Retinal pigment epithelial cell (primary cell): ENCODE results near the gene PTPA.

Source experiments
- DNase-seq: peaks from one replicate; pipeline ENCODE4 v3.0.0-alpha.2; 2010; ENCODE audit warnings: low read depth
- H3K4me3 ChIP-seq: 2 replicates; pipeline ENCODE4 v1.5.1; 2011; ENCODE audit warnings: mild to moderate bottlenecking, low read length, control low read depth, moderate library complexity
- TF ChIP-seq, protein P1 (sequence below): conservative IDR thresholded peaks from 2 replicates; pipeline ENCODE4 v1.5.1; 2011; ENCODE audit warnings: low read depth, low read length, control low read depth, inconsistent platforms

The PTPA gene

DNA sequence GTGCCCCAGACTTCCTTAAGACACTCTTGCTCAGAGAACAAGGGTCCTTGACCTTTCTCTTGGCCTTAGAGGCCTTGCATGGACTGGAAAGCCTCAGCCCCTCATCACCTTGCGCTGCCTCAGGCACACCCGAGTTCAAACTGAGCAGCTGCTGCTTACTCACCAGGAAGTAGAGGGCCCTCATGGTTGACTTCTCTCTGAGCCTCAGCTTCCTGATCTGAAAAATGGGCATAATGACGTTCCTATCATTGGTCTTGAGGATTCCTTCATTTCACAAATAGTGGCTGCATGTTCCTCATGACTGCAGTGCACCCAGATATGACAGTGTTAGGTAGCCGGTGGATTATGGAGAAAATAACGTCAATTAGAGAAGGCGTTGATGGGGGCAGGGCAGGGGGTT lies 38.2 kb downstream of the PTPA start:
- H3K4me3 ChIP-seq: no peak overlapping the region
- TF ChIP-seq, protein P1, sequence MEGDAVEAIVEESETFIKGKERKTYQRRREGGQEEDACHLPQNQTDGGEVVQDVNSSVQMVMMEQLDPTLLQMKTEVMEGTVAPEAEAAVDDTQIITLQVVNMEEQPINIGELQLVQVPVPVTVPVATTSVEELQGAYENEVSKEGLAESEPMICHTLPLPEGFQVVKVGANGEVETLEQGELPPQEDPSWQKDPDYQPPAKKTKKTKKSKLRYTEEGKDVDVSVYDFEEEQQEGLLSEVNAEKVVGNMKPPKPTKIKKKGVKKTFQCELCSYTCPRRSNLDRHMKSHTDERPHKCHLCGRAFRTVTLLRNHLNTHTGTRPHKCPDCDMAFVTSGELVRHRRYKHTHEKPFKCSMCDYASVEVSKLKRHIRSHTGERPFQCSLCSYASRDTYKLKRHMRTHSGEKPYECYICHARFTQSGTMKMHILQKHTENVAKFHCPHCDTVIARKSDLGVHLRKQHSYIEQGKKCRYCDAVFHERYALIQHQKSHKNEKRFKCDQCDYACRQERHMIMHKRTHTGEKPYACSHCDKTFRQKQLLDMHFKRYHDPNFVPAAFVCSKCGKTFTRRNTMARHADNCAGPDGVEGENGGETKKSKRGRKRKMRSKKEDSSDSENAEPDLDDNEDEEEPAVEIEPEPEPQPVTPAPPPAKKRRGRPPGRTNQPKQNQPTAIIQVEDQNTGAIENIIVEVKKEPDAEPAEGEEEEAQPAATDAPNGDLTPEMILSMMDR: no peak
- DNase-seq: no peak

DNA sequence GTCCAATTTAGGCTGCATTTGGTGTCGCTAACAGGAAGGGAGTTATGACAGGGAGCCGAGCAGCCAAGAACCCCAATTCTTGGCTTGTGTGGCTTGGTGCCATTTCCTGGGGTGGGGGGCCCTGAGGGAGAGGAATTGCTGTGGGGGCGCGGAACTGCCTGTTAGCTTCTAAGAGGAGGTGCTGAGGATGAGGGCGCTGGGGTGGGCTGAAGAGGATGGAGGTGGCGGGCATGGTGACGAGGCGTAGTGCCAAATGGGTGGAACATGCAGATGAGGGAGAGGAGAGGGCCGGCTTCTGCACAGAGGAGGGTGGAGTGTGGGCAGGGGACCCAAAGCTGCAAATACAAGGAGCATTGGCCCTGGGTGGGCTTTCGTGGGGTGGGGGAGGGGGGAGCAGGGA lies 38.9 kb downstream of the PTPA start:
- TF ChIP-seq, protein P1: no peak
- no peak for DNase-seq

DNA sequence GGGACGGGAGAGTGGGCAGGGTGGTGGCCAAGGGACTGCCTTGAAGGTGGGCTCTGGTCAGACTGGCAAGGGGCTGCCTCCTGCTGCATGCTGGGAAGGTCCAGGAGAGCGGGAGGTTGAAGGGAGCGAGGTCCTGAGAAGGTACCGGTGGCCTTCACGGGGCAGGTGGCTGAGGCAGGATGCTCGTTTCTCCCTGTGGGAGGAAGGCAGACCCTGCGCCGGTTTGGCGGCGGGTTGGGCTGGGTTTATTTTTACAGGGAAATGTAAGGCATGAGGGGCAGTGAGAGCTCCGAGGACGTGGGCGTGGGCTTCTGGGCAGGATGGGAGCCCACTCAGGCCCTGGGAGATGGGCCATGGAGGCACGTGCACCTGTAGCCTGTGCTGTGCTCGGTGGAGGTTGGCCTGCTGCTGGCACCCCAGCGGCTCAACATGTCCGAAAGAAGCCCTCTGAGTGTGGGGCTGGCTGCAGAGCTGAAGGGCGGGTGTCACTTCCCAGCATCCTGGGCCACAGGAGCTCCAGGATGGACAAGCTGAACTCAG lies 39.5 kb downstream of the PTPA start:
- DNase-seq: no peak
- H3K4me3 ChIP-seq: no peak overlapping the region
- TF ChIP-seq, protein P1: no peak

More for the DNA sequence above, 38.9 kb downstream of the PTPA start:
- H3K4me3 ChIP-seq: no peak overlapping the region

DNA sequence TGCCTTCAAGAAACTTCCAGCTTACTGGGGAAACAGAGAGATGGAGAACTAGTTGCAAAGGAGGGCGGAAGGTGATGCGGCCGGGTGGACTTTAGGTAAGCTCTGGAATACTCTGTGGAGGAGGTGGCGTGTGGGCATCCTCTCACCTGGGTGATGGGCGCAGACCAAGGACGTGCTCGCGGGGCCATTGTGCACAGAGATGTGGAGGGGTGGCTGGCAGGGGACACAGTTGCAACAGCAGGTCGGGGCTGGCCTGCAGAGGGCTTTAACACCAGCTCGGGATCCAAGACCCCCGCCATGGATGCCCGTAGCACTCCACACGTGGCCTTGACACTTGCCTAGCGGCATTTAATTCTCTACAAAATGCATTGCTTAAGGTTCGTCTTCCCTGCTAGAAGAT lies 40.3 kb downstream of the PTPA start:
- DNase-seq: no peak
- H3K4me3 ChIP-seq: no peak overlapping the region
- TF ChIP-seq, protein P1: no peak

DNA sequence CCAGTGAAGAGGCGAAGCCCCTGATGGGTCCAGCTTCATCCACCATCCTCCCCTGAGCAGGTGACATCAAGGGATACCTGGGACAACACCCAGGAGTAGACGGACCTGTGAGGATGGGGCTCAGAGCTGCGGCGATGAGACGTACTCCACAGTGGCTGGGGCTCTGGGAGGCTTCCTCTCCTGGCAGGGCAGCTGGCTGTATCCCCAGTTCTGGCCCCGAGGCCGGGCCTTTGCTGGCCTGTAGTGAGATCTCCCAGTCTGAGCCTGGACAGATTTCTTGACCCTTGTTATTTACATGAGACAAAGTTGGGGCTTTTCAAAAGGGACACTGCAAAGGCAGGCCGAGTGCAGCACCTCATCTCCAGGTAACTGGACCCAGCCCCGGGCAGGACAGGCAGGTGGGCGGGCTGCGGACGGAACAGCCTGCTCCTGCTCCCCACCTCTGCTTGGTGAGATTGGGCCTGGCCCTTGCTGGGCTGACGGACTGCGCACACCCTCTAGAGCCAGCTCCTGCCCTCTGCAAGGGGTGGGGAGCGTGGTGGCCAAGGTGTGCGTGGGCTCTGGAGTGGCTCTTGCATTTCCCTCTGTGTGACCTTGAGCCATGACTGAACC lies 43.8 kb downstream of the PTPA start:
- TF ChIP-seq, protein P1: no peak
- no peak for DNase-seq
- no peak overlapping the region for H3K4me3 ChIP-seq

DNA sequence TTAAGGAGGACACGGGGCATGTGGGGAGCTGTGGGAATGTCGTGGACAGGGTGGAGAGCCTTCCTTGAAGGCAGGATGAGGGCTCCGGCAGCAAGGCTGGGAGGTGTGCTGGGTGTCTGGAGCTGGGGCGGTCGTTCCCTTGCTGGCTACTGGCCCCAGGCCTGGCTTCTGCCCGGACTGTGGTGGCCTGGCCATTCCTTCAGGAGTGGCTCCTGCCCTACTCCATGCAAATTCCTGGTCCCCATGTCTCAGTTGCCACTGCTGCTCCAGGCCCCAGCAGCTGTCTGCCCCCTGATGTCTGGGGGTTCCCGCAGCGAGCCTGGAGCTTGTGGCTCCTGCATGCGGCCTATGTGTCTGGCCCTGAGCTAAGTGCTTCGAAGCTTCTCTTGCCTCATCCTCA lies 44.9 kb downstream of the PTPA start:
- no peak for DNase-seq
- TF ChIP-seq, protein P1: no peak
- no peak overlapping the region for H3K4me3 ChIP-seq
